ENCODE measurements around the gene SLC7A8.
"Not testable (repeated sequence)": the region's sequence is repeated elsewhere in the genome, so short reads cannot be mapped to it uniquely, and the experiment has no call there.

SLC7A8 gene

DNA sequence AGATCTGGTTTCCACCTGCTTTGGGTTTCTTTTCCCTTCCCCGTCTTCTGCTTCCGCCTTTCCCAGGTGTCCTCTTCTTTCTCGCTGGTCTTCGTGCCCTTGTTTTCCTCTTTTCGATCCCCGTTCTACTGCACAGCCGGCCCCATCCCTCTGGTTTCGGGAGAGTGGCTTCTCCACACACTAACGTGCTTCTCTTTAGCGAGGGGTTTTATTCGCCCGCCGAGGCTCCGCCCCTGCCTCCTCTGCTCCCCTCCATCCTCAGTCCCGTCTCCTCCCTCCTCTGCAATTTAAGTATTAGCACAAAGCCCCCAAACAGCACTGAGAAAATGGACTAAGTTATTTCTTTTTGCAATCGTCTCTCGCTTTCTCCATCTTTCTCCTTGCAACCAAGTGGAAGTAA is at the start of gene SLC7A8:
SLC7A8 (minus strand) TSS at position 182 of the 400 bp plus-strand sequence. CDS start 746 bp downstream, outside the sequence.
- no peak for DNase-seq

DNA sequence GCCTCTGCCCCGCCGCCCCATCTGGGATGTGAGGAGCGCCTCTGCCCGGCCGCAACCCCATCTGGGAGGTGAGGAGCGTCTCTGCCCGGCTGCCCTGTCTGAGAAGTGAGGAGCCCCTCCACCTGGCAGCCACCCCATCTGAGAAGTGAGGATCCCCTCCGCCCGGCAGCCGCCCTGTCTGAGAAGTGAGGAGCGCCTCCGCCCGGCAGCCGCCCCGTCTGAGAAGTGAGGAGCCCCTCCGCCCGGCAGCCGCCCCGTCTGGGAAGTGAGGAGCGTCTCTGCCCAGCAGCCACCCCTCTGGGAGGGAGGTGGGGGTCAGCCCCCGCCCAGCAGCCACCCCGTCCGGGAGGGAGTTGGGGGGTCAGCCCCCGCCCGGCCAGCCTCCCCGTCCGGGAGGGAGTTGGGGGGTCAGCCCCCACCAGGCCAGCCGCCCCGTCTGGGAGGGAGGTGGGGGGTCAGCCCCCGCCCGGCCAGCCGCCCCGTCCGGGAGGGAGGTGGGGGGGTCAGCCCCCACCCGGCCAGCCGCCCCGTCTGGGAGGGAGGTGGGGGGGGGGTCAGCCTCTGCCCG is 48.9 kb upstream of the SLC7A8 start:
- not testable (repeated sequence) for DNase-seq

DNA sequence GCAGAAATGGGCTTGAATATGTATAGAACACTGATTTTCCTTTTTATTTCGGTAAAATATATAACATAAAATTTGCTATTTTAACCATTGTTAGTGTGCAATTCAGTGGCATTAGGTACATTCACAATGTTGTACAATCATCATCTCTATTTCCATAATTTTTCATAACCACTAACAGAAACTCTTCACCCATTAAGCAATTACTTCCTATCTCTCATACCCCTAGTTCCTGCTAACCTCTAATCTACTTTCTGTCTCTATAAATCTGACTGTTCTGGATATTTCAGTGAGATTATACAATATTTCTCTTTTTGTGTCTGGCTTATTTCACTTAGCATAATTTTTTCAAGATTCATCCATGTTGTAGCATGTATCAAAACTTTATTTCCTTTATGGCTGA is 45.4 kb upstream of the SLC7A8 start:
- DNase-seq, result no peak

DNA sequence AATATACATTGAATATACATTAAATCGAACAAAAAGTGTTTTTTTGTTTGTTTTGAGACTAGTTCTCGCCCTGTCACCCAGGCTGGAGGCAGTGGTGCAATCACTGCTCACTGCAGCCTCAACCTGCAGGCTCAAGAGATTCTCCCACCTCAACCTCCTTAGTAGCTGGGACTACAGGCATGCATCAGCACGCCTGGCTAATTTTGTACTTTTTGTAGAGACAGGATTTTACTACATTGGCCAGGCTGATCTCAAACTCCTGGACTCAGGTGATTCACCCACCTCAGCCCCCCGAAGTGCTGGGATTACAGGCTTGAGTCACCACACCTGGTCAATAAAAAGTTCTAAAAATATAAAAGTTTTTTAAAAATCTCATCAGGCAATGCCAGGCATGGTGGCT is 44.1 kb upstream of the SLC7A8 start:
- no peak for DNase-seq

DNA sequence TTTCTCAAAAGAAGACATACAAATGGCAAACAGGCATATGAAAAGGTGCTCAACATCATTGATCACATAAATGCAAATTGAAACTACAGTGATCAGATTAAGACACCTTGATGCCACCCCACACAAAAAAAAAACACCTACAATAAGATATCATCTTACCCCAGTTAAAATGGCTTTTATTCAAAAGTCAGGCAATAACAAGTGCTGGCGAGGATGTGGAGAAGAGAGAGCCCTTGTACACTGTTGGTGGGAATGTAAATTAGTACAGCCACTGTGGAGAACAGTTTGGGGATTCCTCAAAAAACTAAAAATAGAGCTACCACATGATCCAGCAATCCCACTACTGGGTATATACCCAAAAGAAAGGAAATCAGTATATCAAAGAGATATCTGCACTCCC is 41.5 kb upstream of the SLC7A8 start:
- not testable (repeated sequence) for DNase-seq

DNA sequence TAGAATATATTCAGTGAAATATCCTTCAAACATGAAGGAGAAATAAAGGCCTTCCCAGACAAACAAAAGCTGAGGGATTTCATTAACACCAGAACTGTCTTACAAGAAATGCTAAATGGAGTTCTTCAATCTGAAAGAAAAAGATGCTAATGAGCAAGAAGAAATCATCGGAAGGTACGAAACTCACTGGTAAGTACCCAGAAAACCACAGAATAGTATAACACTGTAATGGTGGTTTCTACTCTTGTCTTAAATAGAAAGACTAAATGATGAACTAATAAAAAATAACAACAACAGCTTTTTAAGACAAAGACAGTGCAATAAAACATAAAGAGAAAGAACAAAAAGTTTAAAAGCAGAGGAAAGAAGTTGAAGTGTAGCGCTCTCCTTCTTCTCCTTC is 35.6 kb upstream of the SLC7A8 start:
- no peak for DNase-seq

DNA sequence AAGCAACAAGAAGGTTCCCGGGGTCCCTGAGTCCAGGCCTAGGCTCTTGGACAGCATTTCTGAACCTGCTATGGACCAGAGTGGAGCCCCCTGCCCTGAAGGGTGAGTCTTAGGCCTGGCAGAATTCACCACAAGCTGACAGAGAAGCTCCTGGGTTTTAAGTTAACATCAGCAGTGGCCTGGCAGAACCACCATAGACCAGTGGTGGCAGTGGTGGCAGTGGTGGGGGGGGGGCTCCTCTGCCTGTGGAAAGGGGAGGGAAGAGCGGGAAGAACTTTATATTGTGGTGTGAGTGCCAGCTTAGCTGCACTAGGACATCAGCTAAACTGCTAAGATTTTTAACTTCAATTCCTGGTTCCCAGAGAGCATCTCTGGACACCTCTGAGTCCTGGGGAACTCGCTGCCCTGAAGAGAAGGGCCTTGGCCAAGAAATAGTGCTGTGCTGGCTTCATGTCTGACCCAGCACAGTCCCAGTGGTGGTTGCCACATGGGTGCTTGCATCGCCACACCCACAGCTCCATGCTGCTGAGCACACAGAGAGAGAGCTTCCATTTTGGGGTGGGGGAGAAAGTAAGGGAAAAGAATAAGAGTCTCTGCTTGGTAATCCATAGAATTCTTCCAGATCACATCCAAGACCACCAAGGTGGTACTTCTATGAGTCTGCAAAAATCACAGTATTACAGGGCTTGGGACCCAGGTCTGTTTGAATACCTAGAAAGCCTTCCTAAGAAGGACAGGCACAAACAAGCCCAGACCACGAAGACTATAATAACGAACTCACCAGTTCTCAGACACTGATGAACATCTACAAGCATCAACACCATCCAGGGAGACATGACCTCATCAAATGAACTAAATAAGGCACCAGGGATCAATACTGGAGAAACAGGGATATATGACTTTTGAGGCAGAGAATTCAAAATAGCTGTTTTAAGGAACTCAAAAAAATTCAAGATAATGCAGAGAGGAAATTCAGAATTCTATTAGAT is 33.9 kb upstream of the SLC7A8 start:
- DNase-seq, result no peak

DNA sequence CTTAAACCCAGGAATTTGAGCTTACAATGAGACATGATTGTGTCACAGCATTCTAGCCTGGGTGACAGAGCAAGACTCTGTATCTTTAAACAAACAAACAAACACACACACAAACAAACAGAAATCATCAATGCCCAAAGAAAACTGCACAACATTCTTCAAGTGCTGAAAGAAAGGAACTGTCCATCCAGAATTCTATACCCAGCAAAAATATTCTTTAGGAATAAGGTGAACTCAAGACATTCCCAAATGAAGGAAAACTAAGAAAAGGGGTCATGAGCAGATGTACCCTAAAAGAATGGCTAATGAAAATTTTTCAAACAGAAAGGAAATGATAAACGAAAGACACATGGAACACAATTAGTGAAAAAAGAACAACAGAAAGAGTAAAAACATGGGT is 32.0 kb upstream of the SLC7A8 start:
- no peak for DNase-seq

DNA sequence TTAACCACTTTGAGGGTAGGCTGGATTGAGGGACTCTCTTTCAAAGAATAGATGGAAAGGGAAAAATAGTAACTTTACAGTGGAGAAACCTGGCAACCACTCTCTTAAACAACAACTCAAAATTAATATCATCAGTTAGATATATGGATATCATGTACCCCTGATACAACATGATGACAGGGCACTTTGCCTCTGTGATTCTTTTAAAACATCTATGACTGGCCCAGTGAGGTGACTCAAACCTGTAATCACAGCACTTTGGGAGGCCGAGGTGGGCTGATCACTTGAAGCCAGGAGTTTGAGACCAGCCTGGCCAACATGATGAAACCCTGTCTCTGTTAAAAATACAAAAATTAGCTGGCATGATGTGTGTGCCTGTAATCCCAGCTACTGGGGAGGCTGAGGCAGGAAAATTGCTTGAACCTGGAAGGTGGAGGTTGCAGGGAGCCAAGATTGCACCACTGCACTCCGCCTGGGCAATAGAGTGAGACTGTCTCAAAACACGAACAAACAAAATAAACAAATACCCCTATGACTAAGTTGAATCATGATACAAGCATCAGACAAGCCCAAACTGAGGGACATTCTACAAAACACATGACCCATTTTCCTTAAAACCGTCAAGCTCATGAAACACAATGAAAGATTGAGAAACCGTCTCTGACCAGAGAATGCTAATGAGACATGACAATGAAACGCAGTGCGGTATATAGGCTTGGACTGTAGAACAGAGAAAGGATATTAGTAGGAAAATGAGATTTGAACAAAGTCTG is 26.4 kb upstream of the SLC7A8 start:
- no peak for DNase-seq

DNA sequence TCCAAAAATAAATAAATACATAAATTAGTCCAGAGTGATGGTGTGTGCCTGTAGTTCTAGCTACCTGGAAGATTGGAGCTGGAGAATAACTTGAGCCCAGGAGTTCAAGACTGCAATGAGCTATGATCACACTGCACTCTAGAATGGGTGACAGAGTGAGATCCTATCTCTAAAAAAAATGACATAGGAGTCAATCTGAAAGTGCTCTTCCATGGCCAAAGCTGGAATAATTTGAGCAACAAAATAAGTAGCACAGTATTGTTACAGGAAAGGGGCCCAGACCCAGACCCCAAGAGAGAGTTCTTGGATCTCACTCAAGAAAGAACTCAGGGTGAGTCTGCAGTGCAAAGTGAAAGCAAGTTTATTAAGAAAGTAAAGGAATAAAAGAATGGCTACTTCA is 24.9 kb upstream of the SLC7A8 start:
- DNase-seq, result no peak

DNA sequence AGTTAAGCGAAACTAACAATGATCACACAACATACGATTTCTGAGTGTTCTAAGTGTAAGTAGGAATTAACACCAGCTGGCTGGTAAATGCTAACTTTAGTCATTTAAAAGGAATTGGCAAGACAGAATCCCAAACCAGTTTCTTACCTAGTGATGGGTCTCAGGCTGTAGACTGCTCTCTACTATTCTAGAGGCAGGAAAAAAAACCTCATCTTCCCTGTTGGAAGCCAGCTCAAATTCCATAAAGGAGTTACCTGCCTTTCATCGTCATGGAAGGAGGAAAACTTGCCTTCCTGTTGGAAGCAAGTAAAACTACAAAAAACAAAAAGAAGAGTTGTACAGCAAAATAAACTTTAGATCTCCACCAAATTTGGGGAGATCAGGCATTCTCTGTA is 23.7 kb upstream of the SLC7A8 start:
- no peak for DNase-seq

DNA sequence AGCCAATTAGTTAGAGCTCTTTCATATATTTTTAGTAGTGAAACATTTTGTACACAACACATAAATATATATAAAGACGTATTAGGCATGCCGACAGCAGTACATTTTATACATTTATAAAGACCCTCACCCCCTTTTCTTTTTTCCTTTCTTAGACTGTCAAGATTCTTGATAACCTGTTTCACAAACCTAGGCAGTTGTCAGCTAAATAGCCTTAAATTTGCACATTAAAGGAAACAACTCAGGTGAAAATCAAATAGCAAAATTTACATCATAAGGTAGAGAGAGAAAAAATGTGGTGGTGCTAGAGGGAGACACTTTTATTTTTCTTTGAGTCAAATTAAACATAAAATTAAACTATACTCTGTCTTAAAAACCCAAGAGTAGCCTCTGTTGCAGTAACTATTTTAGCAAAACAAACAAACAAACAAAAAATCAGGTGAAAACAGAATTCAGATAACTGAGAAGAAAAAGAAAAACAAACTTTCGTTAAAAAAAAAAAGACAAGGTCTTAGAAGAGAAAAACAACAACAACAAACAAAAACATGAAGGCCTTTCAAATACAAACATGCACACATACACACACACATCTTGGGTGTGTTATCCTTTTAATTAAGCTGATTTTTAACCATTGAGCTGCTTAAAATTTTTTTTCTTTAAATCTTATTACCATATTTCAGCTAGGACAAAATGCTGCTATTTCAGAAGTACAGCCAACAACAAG is 23.1 kb upstream of the SLC7A8 start:
- no peak for DNase-seq

DNA sequence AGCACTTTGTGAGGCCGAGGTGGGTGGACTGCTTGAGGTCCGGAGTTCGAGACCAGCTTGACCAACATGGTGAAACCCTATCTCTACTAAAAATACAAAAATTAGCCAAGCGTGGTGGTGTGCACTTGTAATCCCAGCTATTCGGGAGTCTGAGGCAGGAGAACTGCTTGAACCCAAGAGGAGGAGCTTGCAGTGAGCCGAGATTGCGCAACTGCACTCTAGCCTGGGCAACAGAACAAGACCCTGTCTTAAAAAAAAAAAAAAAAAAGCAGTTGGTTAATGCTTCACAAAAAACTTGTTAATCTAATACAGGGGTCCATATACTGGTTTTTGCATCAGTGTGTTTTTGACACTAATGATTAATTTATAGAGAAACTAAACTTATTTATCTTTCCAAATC is 18.5 kb upstream of the SLC7A8 start:
- no peak for DNase-seq

DNA sequence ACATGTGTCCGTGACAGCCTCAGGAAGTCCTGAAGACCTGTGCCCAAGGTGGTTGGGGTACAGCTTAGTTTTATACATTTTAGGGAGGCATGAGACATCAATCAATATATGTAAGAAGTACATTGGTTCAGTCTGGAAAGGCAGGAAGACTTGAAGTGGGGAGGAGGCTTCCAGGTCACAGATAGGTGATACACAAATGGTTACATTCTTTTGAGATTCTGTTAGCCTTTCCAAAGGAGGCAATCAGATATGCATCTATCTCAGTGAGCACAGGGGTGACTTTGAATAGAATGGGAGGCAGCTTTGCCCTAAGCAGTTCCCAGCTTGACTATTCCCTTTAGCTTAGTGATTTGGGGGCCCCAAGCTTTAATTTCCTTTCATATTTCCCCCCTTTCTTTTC is 15.7 kb upstream of the SLC7A8 start:
- DNase-seq, result not testable (repeated sequence)

DNA sequence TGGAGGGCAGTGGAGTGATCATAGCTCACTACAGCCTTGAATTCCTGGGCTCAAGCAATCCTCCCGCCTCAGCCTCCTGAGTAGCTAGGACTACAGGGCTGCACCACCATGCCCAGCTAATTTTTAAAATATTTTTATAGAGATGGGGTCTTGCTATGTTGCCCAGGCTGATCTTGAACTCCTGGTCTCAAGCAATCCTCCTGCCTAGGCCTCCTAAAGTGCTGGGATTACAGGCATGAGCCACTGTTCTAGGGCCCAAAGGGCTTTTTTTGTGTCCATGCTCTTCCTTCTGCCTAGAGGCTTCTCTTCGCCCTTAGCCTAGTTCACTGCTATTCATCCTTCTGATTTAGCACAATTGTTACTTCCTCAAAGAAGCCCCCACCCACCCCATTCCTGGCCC is 13.0 kb upstream of the SLC7A8 start:
- DNase-seq, result not testable (repeated sequence)

DNA sequence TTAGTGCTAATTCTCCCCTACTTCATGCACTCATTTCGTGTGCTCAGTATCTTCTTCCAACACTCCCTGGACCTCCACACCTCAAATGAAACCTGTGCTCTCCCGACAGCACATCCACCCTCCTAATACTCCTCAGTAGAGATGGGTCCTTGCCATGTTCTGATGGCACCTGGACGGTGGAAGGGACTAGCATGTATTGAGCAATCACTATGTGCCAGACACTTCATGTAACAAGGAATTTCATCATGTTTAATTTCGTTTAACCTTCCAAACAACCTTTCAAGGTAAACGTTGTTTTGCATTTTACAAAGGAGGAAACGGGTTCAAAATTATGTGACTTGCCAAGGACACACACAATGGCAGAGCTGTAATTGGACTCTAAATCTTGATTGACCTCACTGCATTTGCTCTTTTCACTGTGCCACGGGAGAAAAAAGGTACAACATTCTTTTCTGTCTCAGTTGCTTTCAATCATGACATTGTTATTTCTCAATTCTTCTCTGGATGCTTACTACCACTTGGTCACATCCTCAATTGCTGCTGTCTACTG is 12.2 kb upstream of the SLC7A8 start:
- no peak for DNase-seq

DNA sequence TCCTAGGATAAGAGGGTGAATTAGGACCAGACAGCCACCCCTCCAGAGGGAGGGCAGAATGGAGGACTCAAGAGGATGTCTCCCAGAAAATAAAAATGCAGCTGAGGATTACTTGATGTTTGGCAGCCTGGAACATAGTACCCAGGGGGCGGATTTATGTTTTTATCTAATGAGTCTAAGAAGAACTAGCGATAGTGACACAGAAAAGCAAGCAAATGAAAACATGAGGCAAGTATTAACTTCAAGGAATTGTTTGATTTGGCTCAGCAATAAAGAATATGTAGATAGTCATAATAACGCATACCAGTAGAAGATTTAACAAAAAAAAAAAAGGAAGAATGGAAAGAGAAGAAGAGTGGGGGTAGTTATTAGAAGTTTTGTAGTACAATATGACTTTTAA is 10.0 kb upstream of the SLC7A8 start:
- no peak for DNase-seq

DNA sequence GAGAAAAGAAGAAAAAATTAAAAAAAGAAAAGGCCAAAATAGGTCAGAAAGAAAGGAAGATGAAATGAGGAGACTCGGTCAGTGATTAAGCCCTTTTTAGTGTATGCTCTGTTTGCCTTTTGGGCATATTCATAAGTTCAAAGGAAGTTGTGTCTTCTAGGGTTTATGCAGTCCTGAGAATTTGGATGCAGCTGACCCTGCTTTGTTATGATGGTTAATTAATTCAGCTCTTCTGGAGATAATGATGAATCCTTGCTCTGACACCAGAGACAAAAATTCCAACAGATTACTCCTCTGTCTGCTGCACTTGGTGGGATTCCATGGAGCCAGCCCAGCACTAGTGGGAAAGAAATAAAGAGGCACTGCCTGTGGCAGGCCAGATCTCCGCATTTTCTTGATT is 4.5 kb upstream of the SLC7A8 start:
- no peak for DNase-seq

DNA sequence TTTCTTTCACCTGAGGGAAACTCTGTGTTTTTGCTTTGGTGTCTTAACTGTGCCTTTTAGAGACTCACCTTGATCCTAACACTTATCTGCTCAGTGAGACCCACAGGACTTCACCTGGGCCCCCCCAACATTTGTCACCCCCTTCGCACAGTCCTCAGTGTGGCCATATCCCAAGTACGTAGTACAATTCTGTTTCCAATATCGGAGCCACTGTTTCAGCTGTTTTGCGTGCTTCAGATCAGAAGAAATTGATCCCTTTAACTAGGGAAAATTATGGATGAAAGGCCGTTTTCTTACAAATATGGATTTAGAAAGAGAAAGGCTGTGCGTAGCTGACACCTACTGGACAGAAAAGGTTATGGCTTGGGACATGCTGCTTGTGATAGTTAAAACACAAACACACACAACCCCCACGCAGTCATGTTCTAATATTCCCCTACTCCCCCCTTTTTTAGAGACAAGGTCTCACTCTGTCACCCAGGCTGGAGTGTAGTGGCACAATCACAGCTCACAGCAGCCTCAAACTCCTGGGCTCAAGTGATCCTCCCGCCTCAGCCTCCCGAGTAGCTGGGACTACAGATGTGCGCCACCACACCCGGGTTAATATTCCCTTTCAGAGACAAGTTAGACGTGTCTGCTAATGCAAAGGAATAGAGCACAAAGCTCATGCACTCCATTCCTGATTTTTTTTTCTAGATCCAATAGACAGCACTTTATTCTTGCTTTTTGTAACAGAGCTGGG is 3.6 kb upstream of the SLC7A8 start:
- DNase-seq, result no peak

DNA sequence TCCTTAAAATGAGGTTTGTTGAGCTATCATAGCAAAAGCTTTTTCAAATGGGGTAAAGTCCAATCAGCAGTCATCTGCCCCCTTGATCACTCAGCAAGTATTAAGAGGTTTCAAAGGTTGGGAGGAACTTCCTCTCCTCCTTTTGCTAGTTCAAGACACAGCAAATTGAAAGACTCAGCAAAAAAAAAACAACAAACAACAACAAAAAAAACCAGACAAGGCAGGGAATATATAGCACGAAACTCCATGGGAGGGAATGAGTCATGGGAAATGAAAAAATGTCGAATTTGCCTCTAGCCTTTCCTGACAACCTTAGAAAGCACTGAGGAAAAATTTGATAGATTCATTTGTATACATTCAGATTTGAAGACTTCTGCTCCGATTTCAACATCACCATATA is 1.6 kb upstream of the SLC7A8 start:
- no peak for DNase-seq

DNA sequence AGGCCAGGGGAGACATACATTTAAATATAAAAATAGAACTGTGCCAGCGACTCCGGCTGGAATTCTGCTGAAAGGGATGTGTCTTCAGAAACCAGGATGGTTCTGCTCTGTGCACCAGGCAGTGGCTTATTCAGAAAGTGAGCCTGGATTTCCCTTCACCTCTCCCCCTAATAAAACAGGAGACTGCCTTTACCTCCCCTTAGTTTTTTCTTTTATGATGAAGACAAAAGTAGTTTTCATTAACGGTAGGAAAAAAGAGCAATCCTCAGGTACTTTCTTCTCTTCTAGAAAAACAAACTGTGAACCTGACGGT is 346 bp downstream of the SLC7A8 start:
- no peak for DNase-seq

All from CD4-positive, alpha-beta T cell treated with Interferon gamma for 1 hour (primary cell).